SW480 (cell line): Measurements from ENCODE around the gene SLC39A1.

Experiments
- DNase-seq: peaks from one replicate; pipeline ENCODE4 v3.0.0-alpha.2; 2016; ENCODE audit warnings: low spot score

Gene SLC39A1

DNA sequence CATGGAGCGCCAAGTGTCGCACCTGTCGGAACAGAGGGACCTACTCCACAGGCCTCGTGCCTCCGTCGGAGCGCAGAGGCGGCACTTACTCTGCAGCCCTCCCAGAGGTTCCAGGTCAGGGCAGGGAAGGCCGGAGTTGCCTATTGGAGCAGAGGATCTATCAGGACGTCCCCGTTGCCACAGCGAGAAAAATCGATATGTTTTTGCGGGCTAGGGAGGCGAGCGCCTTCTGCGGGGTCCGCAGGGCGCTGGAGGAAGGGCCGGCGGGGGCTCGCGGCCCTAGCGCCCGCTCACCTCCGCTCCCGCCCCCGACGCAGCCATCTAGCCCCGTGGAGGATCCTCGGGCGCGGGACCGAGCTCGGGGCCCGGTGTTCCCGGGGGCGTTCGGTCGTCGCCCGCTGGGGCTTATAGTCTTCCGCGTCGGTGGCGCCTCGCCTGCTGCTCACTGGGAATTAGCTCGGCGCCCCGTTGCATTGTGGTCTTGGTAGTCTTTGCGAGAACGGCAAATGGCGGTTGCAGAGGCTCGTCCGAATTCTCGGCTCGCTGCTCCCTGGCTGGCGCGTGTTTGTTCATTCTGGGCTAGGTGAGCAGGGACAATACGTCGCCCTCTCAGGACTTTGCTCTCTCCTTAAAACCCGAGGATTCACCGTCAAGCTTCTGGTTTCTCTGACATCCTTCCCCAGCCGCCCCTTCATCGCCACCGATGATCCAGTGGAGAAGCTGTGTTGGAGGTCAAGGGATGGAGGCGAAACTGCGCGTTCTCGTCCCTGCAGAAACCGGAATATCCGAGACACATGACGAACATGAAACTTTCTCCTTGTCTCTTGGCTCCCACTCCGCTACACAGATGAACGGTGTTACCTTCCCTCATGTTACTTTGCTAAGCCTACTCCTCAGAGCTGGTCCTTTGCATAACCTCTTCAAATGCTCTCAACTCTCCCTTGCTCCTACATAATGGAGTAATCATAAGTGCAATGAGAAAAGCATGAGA lies 14.2 kb upstream of the SLC39A1 start, which contains the start of gene JTB:
JTB (minus strand) TSS at position 425 of the 991 bp plus-strand sequence; CDS start at position 3, 422 bp downstream.
- DNase-seq: peak; percentile 83

DNA sequence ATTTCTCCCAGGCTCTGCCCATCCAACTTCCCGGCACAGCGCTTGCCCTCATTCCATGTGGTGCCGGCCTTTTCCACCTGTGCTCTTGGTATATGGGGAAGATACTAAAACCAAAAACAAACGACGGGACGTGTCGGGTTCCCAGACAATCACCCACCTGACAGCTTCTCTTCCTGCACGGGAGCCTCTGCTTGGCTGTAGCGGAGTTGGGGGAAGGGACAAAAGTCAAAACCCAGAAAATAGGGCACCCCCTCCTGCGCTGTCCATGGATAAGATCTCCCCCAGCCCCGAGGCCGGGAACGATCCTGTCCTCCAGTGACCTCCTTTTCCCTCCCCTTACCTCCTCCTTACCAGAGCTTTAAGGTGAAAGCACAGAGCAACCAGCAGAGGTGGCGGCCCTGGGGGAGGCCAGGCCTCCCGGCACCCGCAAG lies 13.5 kb upstream of the SLC39A1 start:
- no peak for DNase-seq

- DNase-seq: no peak
Measured at GRCh38 chr1:153973525-153973924, 10.2 kb upstream of the SLC39A1 start.

DNA sequence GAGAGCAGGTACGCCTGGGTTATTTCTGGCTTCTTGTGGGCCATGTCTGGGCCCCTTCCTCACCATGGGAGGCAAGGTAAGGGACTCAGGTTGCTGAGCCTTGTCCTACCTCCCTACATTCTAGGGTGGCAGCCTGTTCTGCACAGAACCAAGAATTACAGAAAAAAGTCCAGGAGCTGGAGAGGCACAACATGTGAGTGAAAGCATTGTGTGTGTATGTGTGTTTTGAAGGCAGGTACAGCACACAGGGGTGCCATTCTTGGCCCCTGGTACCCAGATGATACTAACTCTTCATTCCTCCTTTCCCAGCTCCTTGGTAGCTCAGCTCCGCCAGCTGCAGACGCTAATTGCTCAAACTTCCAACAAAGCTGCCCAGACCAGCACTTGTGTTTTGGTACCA lies 9.7 kb upstream of the SLC39A1 start:
- no peak for DNase-seq

GRCh38 chr1:153970346-153970745 lies 7.0 kb upstream of the SLC39A1 start:
- no peak for DNase-seq

GRCh38 chr1:153968972-153969371 lies 5.6 kb upstream of the SLC39A1 start:
- no peak for DNase-seq

GRCh38 chr1:153968408-153968807 lies 5.1 kb upstream of the SLC39A1 start:
- DNase-seq: no peak

GRCh38 chr1:153968000-153968363 lies 4.6 kb upstream of the SLC39A1 start:
- peak; percentile 39 for DNase-seq

GRCh38 chr1:153967107-153967999 lies 4.0 kb upstream of the SLC39A1 start, which contains the start of gene CREB3L4:
Gene CREB3L4 (plus strand): TSS chr1:153967902. CDS start chr1:153968526, 624 bp downstream.
- DNase-seq: peak; percentile 97

- peak; percentile 82 for DNase-seq
Measured at GRCh38 chr1:153963850-153964331, 554 bp upstream of the SLC39A1 start.

GRCh38 chr1:153962088-153963029 lies 978 bp downstream of the SLC39A1 start:
- peak; percentile 62 for DNase-seq

DNA sequence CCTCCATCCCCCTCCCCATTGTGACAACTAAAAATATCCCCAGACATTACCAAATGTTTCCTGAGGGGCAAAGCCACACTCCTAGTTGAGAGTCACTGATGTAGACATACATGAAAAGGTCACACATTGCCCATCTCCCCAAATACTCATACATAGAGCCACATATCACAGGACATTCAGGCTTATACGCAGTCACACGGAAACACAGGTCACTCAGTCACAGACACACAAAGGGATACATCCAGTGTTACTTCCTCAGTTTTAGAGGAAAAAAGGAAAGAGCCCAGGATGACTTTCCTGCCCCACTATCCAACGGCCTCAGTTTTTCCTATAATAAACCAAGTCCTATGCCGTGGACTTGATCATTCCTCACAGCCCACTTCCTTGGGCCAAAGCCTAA lies 1.9 kb downstream of the SLC39A1 start:
- no peak for DNase-seq

- no peak for DNase-seq
Measured at GRCh38 chr1:153960206-153960605, 3.1 kb downstream of the SLC39A1 start.

- DNase-seq: no peak
Measured at GRCh38 chr1:153959454-153959853, 3.9 kb downstream of the SLC39A1 start.

DNA sequence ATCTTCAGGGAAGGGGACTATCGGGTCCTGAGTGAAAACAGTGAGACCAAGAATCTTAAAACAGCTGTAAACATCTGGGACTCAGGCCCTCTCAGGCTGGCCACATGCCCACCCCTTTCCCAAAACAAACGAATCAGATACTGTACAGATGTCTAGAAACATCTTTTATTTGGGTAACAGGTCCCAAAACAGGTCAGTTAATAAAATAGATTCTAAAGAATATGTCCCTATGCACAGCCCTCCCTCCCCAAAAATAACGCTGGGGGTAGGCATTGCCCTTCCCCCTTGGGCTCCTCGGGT lies 4.4 kb downstream of the SLC39A1 start:
- no peak for DNase-seq

DNA sequence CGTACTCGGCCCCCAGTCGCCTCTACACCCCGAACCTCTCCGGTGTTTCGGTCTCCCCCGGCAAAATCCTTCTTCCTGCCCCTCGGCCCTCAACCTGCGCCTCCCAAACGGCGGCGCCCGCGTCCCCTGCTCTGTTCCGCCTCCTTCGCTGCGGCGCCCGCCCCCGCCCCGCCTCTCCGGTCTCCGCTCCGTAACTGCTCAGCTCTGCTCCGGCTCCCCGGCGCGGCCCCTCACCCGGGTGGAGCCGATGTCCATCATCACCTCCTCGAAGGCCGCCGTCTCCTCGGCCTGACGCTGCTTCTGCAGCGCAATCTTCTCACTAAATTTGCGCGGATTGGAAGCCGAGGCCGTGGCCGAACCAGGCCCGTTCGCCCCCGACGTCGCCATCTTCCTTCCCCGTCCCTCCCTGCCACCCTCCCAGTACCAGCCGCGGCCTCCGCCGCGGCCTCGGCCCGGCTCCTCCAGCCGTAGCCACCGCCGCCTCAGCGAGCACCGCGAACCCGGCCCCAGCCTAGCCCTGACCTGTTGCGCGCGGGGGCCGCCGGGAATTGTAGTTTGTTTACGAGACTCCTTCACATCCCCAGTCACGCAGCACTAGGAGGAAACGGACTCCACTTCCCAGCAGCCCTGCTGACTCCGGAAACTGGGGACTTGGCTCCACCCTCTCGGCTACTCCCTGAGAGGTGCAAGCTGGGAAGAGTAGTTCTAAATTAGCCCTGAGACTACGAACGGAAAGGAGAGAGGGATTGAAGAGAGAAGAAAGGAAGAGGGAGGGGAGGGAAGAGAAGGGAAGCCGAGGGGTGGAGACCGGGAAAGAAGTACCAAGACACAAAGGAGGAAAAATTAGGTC lies 5.0 kb downstream of the SLC39A1 start, which contains the start of gene CRTC2:
CRTC2 (minus strand) TSS at position 502 of the 850 bp plus-strand sequence; CDS start at position 387, 115 bp downstream.
- DNase-seq: peak; percentile 98

GRCh38 chr1:153957744-153958110 lies 5.6 kb downstream of the SLC39A1 start:
- DNase-seq: peak; percentile 20

DNA sequence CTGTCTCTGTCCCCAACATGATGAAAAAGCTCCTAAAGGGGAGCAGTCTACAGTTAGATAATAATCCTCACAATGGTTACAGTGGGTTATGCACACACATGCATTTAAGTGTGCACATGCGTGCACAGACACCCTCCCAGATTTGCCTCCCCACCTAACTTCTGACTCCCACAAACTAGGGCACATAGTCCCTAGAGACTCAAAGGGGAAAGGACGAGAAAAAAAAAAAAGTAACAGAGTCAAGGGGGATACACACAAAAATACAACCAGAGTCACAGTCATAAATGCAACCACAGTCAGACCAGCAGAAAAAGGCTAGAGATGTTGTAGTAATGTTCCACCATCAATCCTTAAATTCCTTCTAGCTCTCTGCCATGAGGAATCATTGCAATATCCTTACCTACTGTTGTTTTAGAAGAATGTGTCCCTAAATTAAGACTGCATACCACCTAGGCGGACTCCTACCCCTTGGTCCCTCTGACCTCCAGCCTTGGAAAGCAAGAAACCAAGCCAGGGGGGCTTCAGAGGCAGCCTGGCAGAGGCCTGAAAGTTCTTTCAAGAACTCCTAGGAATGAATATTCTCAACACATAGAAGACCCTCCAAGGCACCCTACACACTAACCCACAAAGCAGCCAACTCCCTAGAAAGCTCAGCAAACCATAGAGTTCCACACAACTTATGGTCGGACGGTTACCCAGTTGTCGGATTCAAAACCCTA lies 6.2 kb downstream of the SLC39A1 start:
- no peak for DNase-seq

DNA sequence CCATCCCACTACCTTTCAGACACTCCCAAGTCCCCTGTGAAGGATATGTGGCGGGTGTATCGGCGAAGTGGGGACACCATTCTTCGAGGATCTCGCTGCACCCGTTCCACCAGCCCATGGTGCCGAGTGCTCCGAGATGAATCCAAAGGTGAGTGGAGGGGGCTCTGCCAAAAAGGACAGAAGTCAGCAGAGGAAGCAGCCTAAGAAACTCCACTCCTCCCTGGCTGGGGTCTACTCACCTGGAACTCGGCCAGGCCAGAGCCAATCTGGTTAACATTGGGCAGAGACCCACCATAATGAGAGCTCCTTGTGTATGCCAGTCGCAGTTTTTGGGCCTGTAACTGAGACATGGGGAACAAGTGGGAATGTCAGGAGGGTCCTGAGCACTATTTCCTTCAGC lies 8.5 kb downstream of the SLC39A1 start:
- DNase-seq: no peak
